HG03439 (cell line): Measurements from ENCODE around the gene INPP5E.
"Not testable (repeated sequence)": the region's sequence is repeated elsewhere in the genome, so short reads cannot be mapped to it uniquely, and the experiment has no call there.

ENCODE experiments used
- ATAC-seq: cut with Tn5 transposase; IDR thresholded peaks from one replicate; pipeline ENCODE4 v1.9.1; 2021; ENCODE audit warnings: mild to moderate bottlenecking, moderate library complexity; ENCODE audit not compliant: unreplicated experiment

Gene INPP5E

DNA sequence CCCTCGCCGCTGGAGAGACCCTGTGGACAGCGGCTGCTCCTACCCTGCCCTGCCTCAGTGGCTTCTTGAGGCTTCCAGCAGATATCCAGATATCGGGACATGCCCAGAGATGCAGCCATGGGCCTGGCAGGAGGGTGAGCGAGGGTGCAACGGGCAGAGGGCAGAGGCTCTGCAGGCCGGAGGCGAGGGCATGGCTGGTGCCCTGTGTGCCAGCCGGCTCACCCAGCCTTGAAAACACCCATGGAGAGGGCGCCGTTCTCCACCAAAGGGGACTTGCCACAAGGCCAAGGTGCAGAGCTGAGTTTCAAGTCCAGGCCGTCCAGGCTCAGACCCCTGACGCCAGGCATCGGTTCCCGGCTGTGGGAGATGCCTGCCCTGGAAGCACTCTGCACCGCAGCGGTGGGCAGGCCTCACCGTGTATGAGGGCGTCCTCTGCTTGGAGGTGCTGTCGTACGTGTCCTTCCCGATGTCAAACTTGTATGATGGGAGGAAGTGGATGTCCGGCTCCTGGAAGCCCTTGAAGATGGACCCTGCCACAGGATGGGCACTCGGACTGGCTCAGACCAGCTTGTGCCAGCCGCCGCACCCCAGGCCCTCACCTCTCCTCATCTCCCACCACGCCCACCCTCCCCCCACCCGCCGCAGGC, 8.9 kb downstream of the INPP5E start:
- ATAC-seq, result no peak

- ATAC-seq, result no peak
These were observed 9.8 kb downstream of the INPP5E start for GRCh38 chr9:136429683-136430491.

- ATAC-seq, result no peak
These were observed 10.5 kb downstream of the INPP5E start for GRCh38 chr9:136429075-136429628.

GRCh38 chr9:136426787-136427186, 12.9 kb downstream of the INPP5E start:
- no peak for ATAC-seq

DNA sequence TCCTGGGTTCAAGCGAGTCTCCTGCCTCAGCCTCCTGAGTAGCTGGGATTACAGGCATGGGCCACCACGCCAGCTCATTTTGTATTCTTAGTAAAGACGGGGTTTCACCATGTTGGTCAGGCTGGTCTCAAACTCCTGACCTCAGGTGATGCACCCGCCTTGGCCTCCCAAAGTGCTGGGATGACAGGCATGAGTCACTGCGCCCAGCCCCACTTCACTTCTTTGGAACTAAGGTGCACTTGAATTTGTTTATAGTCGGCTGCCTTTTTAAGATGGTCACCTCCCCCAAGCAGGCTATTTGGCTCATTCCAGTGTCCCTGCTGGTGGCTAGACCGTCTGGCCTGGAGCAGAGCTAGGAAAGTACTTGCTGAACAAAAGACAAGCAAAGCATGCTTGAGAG, 14.3 kb downstream of the INPP5E start:
- ATAC-seq, result not testable (repeated sequence)

DNA sequence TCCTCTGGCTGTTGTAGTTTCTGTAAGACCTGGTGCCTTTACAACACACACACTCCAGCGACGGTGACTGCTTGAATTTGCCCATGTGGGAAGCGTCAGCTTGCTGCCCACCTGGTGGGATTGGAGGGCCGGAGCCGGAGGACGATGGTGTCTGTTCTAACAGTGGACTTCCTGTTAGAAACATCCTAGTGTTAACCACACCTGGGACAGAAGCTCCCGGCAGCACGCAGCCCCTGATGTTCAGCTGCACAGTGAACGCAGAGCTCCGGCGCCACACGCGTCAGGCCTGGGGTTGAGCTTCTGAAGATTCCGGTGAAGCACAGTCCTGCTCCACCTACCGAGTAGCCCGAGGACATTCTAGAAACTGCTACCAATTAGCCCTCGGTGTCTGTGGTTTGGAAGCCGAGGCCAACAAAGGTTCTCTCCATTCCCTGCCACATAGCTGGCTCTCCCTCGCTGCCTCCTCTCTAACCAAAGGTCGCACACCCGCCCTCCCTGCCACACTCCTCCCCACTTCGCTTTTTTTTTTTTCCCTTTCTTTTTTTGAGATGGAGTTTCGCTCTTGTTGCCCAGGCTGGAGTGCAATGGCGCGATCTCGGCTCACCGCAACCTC, 14.8 kb downstream of the INPP5E start:
- no peak for ATAC-seq

GRCh38 chr9:136423432-136424146, 16.1 kb downstream of the INPP5E start:
- ATAC-seq, result no peak

DNA sequence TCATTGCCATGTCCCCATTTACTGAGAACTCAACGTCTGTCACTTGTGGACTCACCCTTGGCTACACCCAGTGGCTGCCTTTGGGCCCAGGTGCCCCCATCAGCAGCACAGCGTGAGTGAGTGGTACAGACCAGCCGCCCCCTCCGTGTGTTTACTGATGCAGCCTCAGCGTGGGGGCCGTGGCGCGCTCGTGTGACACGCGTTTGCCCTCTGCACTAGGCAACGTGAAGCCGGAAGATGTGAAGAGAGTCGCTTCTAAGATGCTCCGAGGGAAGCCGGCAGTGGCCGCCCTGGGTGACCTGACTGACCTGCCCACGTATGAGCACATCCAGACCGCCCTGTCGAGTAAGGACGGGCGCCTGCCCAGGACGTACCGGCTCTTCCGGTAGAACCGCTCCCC, 16.8 kb downstream of the INPP5E start:
- no peak for ATAC-seq

GRCh38 chr9:136421791-136422190, 17.9 kb downstream of the INPP5E start:
- no peak for ATAC-seq

DNA sequence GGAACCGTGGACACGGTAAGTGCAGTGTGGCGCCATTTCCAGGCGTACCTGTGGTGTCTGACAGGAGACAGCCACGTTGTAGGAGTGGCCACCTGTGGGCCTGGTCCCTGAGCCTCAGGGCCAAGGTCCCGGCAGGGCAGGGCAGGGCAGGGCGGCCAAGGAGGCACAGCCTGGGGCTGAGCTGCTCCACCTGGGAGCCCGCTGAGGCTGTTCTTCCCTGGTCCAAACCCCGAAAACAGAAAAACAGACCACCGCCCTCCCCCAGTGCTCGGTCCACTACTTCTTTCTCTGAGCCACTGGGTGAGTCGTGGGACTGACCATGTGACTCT, 20.6 kb downstream of the INPP5E start:
- ATAC-seq, result no peak

- ATAC-seq, result no peak
These were observed 21.2 kb downstream of the INPP5E start for GRCh38 chr9:136418182-136419091.

DNA sequence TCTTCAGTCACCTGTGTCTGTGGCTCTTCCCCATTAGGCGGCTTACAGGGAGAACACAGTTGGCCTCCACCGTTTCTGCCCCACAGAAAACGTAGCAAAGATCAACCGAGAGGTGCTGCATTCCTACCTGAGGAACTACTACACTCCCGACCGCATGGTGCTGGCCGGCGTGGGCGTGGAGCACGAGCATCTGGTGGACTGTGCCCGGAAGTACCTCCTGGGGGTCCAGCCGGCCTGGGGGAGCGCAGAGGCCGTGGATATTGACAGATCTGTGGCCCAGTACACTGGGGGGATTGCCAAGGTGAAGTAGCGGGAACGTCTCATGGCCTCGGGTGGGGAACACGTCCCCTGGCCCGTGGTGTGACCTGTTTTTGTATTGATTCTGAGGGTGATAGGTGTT, 22.7 kb downstream of the INPP5E start:
- ATAC-seq, result no peak

- no peak for ATAC-seq
These were observed 23.2 kb downstream of the INPP5E start for GRCh38 chr9:136416427-136416826.

DNA sequence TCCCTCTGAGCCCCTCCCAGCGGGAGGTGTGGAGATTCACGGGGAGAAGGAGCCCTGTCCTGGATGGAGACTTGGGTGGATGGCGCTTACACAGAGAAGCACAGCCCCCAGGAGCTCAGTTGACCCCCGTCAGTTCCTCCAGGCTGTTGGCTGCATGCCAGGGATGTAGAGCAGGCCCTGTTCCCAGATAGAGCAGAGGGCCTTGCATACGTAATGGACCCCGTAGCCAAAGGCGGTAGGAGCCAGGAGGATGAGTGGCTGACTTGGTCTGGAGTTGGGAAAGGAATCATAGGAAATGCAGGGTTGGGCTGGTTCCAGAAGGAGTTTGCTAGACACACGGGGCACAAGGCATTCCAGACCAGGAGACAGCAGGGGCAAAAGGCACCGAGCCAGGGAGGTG, 26.7 kb downstream of the INPP5E start:
- ATAC-seq, result no peak

DNA sequence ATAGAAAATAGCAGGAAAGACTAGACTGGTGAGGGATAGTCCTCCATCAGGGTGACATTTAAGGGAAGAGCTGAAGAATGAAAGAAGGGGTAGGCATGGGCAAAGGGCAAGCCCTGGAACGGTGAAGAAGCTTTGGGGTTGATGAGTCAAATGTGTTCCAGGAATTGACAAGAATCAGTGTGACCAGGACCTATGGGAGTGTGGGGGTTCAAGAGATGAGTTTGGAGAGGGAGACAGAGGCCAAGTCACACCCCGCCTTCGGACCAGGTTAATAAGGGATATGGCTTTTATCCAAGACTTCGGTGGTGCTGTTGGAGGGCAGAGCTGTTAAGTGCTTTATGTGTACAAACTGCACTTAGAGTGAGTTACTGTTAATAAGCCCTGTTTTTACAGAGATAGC, 28.3 kb downstream of the INPP5E start:
- ATAC-seq, result no peak

GRCh38 chr9:136410500-136411287, 29.0 kb downstream of the INPP5E start, which contains the start of the genes ENTR1 and PMPCA:
ENTR1 (minus strand) TSS chr9:136410614; CDS start chr9:136410397, 217 bp downstream.
PMPCA (plus strand) TSS chr9:136410658; CDS start chr9:136410669, 11 bp downstream.
- peak; percentile 74 for ATAC-seq

GRCh38 chr9:136409557-136410455, 29.8 kb downstream of the INPP5E start:
- ATAC-seq, result peak; percentile 18

DNA sequence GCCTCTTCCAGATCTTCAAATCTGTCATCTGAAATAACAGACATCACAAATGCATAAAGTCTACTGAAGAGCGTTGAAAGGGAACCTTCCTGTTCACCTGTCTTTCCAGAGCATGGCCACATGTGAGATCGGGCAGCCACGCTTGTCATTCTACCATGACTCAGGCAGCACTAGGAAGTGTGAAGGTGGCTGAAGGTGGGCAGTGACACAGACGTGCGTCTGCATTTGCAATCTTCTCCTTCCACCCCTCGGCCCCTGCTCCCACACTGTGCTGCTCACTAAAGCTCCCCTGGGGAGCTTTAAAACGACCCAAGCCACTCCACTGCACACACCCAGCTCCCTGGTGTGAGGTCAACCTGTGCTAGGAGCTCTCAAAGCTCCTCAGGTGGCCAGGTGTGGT, 31.7 kb downstream of the INPP5E start:
- ATAC-seq, result no peak
